Lung (tissue), 12 donors: ENCODE data around the gene ZDHHC16. TPM values are rescaled to one million over a fixed set of nuclear protein-coding genes. Genes with fewer than 3 reads are reported as not detected.

Source experiments
- ATAC-seq: fragments of 200-7000 bp; cut with Tn5 transposase; one replicate; pipeline ENCODE4 v1.9.1; 2020; ENCODE audit warnings: moderate number of reproducible peaks; ENCODE audit not compliant: insufficient read depth, low FRiP score
- DNase-seq, 3 donors: peaks; one replicate each; pipeline ENCODE4 v3.0.0-alpha.2; 2013 to 2017
- H3K27ac ChIP-seq, 2 donors: one replicate each; pipeline ENCODE4 v1.5.1; 2013; ENCODE audit warnings: mild to moderate bottlenecking in 2 of 2, moderate library complexity in 2 of 2, control low read depth in 1 of 2, inconsistent platforms in 1 of 2, low read depth in 1 of 2, low read length in 1 of 2
- H3K27me3 ChIP-seq, 3 donors: one replicate each; pipeline ENCODE4 v1.5.1; 2013; ENCODE audit warnings: low read length in 2 of 3; ENCODE audit not compliant: control insufficient read depth in 3 of 3, insufficient read depth in 3 of 3
- H3K36me3 ChIP-seq, 4 donors: one replicate each; pipeline ENCODE4 v1.5.1; 2013; ENCODE audit warnings: low read length in 4 of 4, mild to moderate bottlenecking in 1 of 4, moderate library complexity in 1 of 4; ENCODE audit not compliant: control insufficient read depth in 4 of 4, insufficient read depth in 4 of 4
- H3K4me1 ChIP-seq, 5 donors: one replicate each; pipeline ENCODE4 v1.5.1; 2013; ENCODE audit warnings: low read length in 5 of 5, mild to moderate bottlenecking in 2 of 5, moderate library complexity in 1 of 5; ENCODE audit not compliant: control insufficient read depth in 5 of 5, insufficient read depth in 5 of 5
- H3K4me3 ChIP-seq: one replicate; pipeline ENCODE4 v1.5.1; 2013; ENCODE audit warnings: mild to moderate bottlenecking, control low read depth, moderate library complexity
- H3K9ac ChIP-seq, 2 donors: one replicate each; pipeline ENCODE4 v1.5.1; 2013; ENCODE audit warnings: low read length in 2 of 2, control low read depth in 1 of 2; ENCODE audit not compliant: insufficient read depth in 1 of 2
- H3K9me3 ChIP-seq, 4 donors: one replicate each; pipeline ENCODE4 v1.5.1; 2013; ENCODE audit warnings: low read length in 3 of 4, mild to moderate bottlenecking in 1 of 4, moderate library complexity in 1 of 4; ENCODE audit not compliant: control insufficient read depth in 4 of 4, insufficient read depth in 3 of 4
- WGBS, 2 donors: extraction: QIAGEN DNeasy Blood & Tissue Kit; methylation state at CpG; one replicate each; pipeline ENCODE4 v1.1.7; 2013; 5-methylcytosine and 5-hydroxymethylcytosine counted together
- polyA plus RNA-seq, 2 donors: library from polyadenylated mRNA; stranded (reverse); fragments of 200-250 nt; gene quantifications; one replicate each; pipeline ENCODE4 v1.2.1, GENCODE V29; 2013
- total RNA-seq, 2 donors: library from RNA; depleted of rRNA in 1 of 2; stranded (reverse); fragments of >200 nt in 1 of 2; gene quantifications; one replicate each; pipeline ENCODE4 v1.2.1, GENCODE V29; 2014 to 2021
- TF ChIP-seq, protein P1 (sequence below): IDR thresholded peaks from 2 replicates; pipeline ENCODE4 v1.5.1; 2012; ENCODE audit warnings: mild to moderate bottlenecking; ENCODE audit errors: control extremely low read depth, extremely low read depth
- donor health status: control.
- donor health status: control.
- donor health status: Bipolar disorder and iron deficiency.
- donor health status: healthy.
- donor health status: DM: yes; HTN: yes; CAD: no.

Gene ZDHHC16
- total and polyA plus RNA-seq, 4 donors: 35.5 to 63.3 (median 49.0) TPM

DNA sequence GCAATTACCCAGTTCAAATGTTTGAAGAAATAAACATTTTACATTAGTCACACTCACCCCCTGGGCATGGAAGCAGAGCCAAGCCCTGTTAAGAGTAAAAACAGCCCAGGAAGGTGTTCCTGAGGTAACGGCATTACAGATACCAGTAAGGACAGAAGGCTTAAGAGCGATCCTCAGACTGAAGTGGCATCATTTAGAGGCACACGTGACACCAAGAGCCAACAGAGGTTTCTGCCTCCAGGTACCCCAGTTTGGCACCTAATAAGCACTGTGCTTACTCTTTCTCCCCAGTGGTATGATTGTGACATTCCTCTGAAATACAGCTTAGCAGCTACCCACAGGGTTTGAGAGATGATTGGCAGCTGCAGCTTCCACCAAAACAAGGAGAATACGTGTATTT is 35.1 kb downstream of the ZDHHC16 start:
- H3K27ac ChIP-seq: peak overlapping the region in 1 of 2 donors; percentile 58
- ATAC-seq (peak; percentile 59), DNase-seq (no peak)
- H3K9ac ChIP-seq: no peak overlapping the region
- no peaks in the 10 kb centered on the region for H3K27me3 ChIP-seq
- peaks cover 0 to 2% (median 0%) of the 10 kb centered on the region in 4 donors for H3K9me3 ChIP-seq
- 71 to 84% methylated on average over 4 of the region's 4 CpGs for WGBS, 2 donors
- TF ChIP-seq, protein P1, sequence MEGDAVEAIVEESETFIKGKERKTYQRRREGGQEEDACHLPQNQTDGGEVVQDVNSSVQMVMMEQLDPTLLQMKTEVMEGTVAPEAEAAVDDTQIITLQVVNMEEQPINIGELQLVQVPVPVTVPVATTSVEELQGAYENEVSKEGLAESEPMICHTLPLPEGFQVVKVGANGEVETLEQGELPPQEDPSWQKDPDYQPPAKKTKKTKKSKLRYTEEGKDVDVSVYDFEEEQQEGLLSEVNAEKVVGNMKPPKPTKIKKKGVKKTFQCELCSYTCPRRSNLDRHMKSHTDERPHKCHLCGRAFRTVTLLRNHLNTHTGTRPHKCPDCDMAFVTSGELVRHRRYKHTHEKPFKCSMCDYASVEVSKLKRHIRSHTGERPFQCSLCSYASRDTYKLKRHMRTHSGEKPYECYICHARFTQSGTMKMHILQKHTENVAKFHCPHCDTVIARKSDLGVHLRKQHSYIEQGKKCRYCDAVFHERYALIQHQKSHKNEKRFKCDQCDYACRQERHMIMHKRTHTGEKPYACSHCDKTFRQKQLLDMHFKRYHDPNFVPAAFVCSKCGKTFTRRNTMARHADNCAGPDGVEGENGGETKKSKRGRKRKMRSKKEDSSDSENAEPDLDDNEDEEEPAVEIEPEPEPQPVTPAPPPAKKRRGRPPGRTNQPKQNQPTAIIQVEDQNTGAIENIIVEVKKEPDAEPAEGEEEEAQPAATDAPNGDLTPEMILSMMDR: no peak
- H3K4me1 ChIP-seq: peaks cover 0 to 2% (median 0%) of the 10 kb centered on the region in 5 donors
- H3K4me3 ChIP-seq: no peak overlapping the region
- peaks cover 18 to 52% (median 32%) of the 10 kb centered on the region in 4 donors for H3K36me3 ChIP-seq

DNA sequence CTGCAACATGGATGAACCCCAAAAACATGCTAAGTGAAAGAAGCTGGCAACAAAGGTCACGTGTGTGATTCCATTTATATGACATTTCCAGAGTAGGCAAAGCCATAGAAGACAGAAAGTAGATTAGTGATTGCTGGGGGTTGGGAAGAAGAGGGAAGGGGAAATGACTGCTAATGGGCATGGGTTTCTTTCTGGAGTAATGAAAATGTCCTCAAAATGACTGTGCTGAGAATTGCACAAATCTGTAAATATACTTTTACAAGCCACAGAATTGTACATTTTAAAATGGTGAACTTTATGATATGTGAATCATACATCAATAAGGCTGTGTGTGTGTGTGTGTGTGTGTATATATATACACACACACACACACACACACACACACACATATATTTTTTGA is 36.4 kb downstream of the ZDHHC16 start:
- DNase-seq (no peak), ATAC-seq (no peak)
- Histone ChIP-seq H3K9ac (no peak overlapping the region), H3K9me3 (peaks cover 0 to 2% (median 0%) of the 10 kb centered on the region in 4 donors), H3K27me3 (no peaks in the 10 kb centered on the region), H3K4me1 (peaks cover 0 to 2% (median 0%) of the 10 kb centered on the region in 5 donors), H3K27ac (no peak overlapping the region), H3K4me3 (no peak overlapping the region), H3K36me3 (peaks cover 11 to 39% (median 24%) of the 10 kb centered on the region in 4 donors)
- TF ChIP-seq, protein P1: no peak
- WGBS, 2 donors: 95 to 96% methylated on average over 1 of the region's 1 CpG

- no peak for ATAC-seq
- peaks cover 0 to 2% (median 0%) of the 10 kb centered on the region in 4 donors for H3K9me3 ChIP-seq
- H3K27me3 ChIP-seq: no peaks in the 10 kb centered on the region
- H3K4me1 ChIP-seq: peaks cover 0 to under 1% (median 0%) of the 10 kb centered on the region in 5 donors
- TF ChIP-seq, protein P1: no peak
- H3K9ac ChIP-seq: no peak overlapping the region
- WGBS, 2 donors: 63 to 76% methylated on average over 3 of the region's 3 CpGs
- DNase-seq: no peak
- no peak overlapping the region for H3K27ac ChIP-seq
- peaks cover 6 to 30% (median 14%) of the 10 kb centered on the region in 4 donors for H3K36me3 ChIP-seq
- no peak overlapping the region for H3K4me3 ChIP-seq
Measured at GRCh38 chr10:97483506-97483905, 37.5 kb downstream of the ZDHHC16 start.

DNA sequence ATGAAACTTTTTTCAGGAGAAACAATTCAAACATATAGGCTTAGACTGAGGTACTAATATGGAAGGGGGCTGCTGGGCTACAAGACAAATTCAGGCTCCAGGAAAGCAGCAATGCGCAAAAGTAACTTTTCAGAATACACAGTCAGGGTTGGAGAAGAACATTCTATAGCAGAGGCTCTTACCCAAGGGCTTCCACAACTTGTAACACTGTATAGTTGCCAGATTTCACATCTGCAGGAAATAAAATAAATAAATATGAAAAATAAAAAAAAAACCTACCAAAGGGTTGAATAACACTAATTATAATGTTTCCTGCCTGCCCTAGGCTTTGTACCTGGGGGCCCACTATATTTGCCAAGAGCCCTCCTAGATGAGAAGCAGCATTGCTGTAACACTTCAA is 37.9 kb downstream of the ZDHHC16 start:
- 93 to 100% methylated on average over 1 of the region's 1 CpG for WGBS, 2 donors
- Histone ChIP-seq H3K27ac (no peak overlapping the region), H3K36me3 (peaks cover 6 to 27% (median 16%) of the 10 kb centered on the region in 4 donors), H3K27me3 (no peaks in the 10 kb centered on the region), H3K9me3 (peaks cover 0 to 2% (median 0%) of the 10 kb centered on the region in 4 donors), H3K4me3 (no peak overlapping the region), H3K4me1 (peaks cover 0 to 2% (median 0%) of the 10 kb centered on the region in 5 donors), H3K9ac (no peak overlapping the region)
- no peak for ATAC-seq
- DNase-seq: no peak
- TF ChIP-seq, protein P1: no peak
